ENCODE measurements around the gene RBM15. TPM values are rescaled to one million over a fixed set of nuclear protein-coding genes. Genes with fewer than 3 reads are reported as not detected.

Gene RBM15
- total and polyA plus RNA-seq, 2 donors (not counting 1 experiment from before 2014, with no cell fraction given), result 8.4 to 25.9 TPM

GRCh38 chr1:110300412-110301085, 38.6 kb upstream of the RBM15 start:
- Histone ChIP-seq H3K36me3 (ENCODE audit: control insufficient read depth, insufficient read depth, low read length) (no peaks in the 10 kb centered on the region), H3K4me3 (replicated peaks in 1 of 4; ENCODE audit: control extremely low read depth in 1 of 4, insufficient read depth in 1 of 4, low read depth in 3 of 4, low read length in 4 of 4) (no peak overlapping the region), H3K4me1 (ENCODE audit: control insufficient read depth, extremely low read depth, insufficient read depth, low read length) (no peaks in the 10 kb centered on the region), H3K27ac (ENCODE audit: insufficient read depth, low read length) (no peak overlapping the region), H3K9ac (ENCODE audit: insufficient read depth, low read length) (no peak overlapping the region), H3K9me3 (ENCODE audit: control insufficient read depth, insufficient read depth, low read depth, low read length) (no peaks in the 10 kb centered on the region), H2AFZ (ENCODE audit: low read length) (no peak overlapping the region), H4K20me1 (ENCODE audit: control insufficient read depth, extremely low read depth, insufficient read depth, low read length) (no peaks in the 10 kb centered on the region), H3K4me2 (ENCODE audit: extremely low read depth, insufficient read depth, low read length) (no peak overlapping the region), H3K27me3 (ENCODE audit: control insufficient read depth, insufficient read depth, low read length) (peaks cover 6% of the 10 kb centered on the region), H3K79me2 (ENCODE audit: control insufficient read depth, insufficient read depth, low read length) (no peaks in the 10 kb centered on the region)
- DNase-seq (ENCODE audit: low read depth in 2 of 2), result no peak
- TF ChIP-seq EZH2 (IDR thresholded peaks at IDR 0.05; ENCODE audit: low read length, missing control alignments), result no peak
- TF ChIP-seq, protein P1, sequence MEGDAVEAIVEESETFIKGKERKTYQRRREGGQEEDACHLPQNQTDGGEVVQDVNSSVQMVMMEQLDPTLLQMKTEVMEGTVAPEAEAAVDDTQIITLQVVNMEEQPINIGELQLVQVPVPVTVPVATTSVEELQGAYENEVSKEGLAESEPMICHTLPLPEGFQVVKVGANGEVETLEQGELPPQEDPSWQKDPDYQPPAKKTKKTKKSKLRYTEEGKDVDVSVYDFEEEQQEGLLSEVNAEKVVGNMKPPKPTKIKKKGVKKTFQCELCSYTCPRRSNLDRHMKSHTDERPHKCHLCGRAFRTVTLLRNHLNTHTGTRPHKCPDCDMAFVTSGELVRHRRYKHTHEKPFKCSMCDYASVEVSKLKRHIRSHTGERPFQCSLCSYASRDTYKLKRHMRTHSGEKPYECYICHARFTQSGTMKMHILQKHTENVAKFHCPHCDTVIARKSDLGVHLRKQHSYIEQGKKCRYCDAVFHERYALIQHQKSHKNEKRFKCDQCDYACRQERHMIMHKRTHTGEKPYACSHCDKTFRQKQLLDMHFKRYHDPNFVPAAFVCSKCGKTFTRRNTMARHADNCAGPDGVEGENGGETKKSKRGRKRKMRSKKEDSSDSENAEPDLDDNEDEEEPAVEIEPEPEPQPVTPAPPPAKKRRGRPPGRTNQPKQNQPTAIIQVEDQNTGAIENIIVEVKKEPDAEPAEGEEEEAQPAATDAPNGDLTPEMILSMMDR (conservative IDR thresholded peaks at IDR 0.05 in 1 of 2, IDR thresholded peaks at IDR 0.05 in 1 of 2; ENCODE audit: low read depth in 1 of 2, low read length in 2 of 2), result no peak

- Histone ChIP-seq H3K9me3 (ENCODE audit: control insufficient read depth, insufficient read depth, low read depth, low read length) (no peaks in the 10 kb centered on the region), H3K4me1 (ENCODE audit: control insufficient read depth, extremely low read depth, insufficient read depth, low read length) (peaks cover 4% of the 10 kb centered on the region), H3K79me2 (ENCODE audit: control insufficient read depth, insufficient read depth, low read length) (no peaks in the 10 kb centered on the region), H3K4me2 (ENCODE audit: extremely low read depth, insufficient read depth, low read length) (no peak overlapping the region), H3K36me3 (ENCODE audit: control insufficient read depth, insufficient read depth, low read length) (no peaks in the 10 kb centered on the region), H3K27me3 (ENCODE audit: control insufficient read depth, insufficient read depth, low read length) (peaks cover 6% of the 10 kb centered on the region), H3K9ac (ENCODE audit: insufficient read depth, low read length) (no peak overlapping the region), H4K20me1 (ENCODE audit: control insufficient read depth, extremely low read depth, insufficient read depth, low read length) (no peaks in the 10 kb centered on the region), H3K27ac (ENCODE audit: insufficient read depth, low read length) (no peak overlapping the region), H3K4me3 (replicated peaks in 1 of 4; ENCODE audit: control extremely low read depth in 1 of 4, insufficient read depth in 1 of 4, low read depth in 3 of 4, low read length in 4 of 4) (no peak overlapping the region), H2AFZ (ENCODE audit: low read length) (no peak overlapping the region)
- no peak for DNase-seq (ENCODE audit: low read depth in 2 of 2)
- TF ChIP-seq, protein P1 (conservative IDR thresholded peaks at IDR 0.05 in 1 of 2, IDR thresholded peaks at IDR 0.05 in 1 of 2; ENCODE audit: low read depth in 1 of 2, low read length in 2 of 2), result no peak
- no peak for TF ChIP-seq EZH2 (IDR thresholded peaks at IDR 0.05; ENCODE audit: low read length, missing control alignments)
Observed at GRCh38 chr1:110302836-110303235, 36.3 kb upstream of the RBM15 start.

DNA sequence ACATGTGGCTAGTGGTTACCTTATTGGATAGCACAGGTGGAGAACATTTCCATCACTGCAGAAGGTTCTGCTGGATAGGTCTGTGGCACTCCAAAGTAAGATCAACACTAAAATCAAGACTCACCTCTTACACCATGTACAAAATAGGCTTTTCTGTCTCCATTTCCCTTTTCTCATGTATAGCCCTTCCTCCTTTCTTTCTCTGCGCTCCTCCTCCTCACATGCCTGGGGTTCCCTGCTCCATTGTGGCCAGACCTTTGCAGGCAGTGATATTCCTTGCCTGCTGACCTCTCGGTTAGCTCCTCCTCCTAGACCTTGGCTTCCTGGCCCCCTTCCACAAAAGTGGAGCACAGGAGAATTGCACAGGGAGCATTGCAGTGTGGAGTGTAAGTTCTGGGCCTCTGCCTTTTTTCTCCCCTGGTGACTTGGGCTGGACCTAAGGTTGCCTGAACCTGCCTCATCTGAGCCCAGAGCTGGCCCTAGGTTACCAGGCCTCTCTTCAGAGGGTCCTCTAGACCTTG, 33.2 kb upstream of the RBM15 start:
- TF ChIP-seq EZH2 (IDR thresholded peaks at IDR 0.05; ENCODE audit: low read length, missing control alignments), result no peak
- TF ChIP-seq, protein P1 (conservative IDR thresholded peaks at IDR 0.05 in 1 of 2, IDR thresholded peaks at IDR 0.05 in 1 of 2; ENCODE audit: low read depth in 1 of 2, low read length in 2 of 2), result no peak
- Histone ChIP-seq H3K79me2 (ENCODE audit: control insufficient read depth, insufficient read depth, low read length) (no peaks in the 10 kb centered on the region), H3K4me1 (ENCODE audit: control insufficient read depth, extremely low read depth, insufficient read depth, low read length) (peaks cover 15% of the 10 kb centered on the region), H2AFZ (ENCODE audit: low read length) (no peak overlapping the region), H3K4me2 (ENCODE audit: extremely low read depth, insufficient read depth, low read length) (no peak overlapping the region), H3K27ac (ENCODE audit: insufficient read depth, low read length) (no peak overlapping the region), H3K27me3 (ENCODE audit: control insufficient read depth, insufficient read depth, low read length) (peaks cover 4% of the 10 kb centered on the region), H3K9ac (ENCODE audit: insufficient read depth, low read length) (no peak overlapping the region), H3K9me3 (ENCODE audit: control insufficient read depth, insufficient read depth, low read depth, low read length) (no peaks in the 10 kb centered on the region), H3K4me3 (replicated peaks in 1 of 4; ENCODE audit: control extremely low read depth in 1 of 4, insufficient read depth in 1 of 4, low read depth in 3 of 4, low read length in 4 of 4) (no peak overlapping the region), H3K36me3 (ENCODE audit: control insufficient read depth, insufficient read depth, low read length) (no peaks in the 10 kb centered on the region), H4K20me1 (ENCODE audit: control insufficient read depth, extremely low read depth, insufficient read depth, low read length) (no peaks in the 10 kb centered on the region)
- no peak for DNase-seq (ENCODE audit: low read depth in 2 of 2)

Measured in fibroblast of lung (primary cell).